SK-N-SH (cell line): ENCODE results near the gene PPP2R5C. TPM values are rescaled to one million over a fixed set of nuclear protein-coding genes. Genes with fewer than 3 reads are reported as not detected.

Experiments
- CTCF ChIA-PET: fragments of 300-600, 350-600 bp; formaldehyde crosslinking; extraction: SDS; loops from one replicate; lab custom pipeline; 2021; lab: Yijun Ruan, JAX
- POLR2A ChIA-PET: fragments of 350-600 bp; sonication (Branson Sonifier 250); formaldehyde crosslinking; extraction: SDS; loops from one replicate; lab custom pipeline; 2020; ENCODE audit warnings: antibody characterized with exemption, inconsistent platforms; lab: Yijun Ruan, JAX
- DNase-seq: peaks from one replicate; pipeline ENCODE4 v3.0.0; 2012
- H2AFZ ChIP-seq: fragments of 200-600 bp; sonication (generic); 2 replicates; pipeline ENCODE4 v1.8.1; 2016; ENCODE audit warnings: antibody characterized with exemption, mild to moderate bottlenecking, low read depth
- H3F3A ChIP-seq: fragments of 200-600 bp; sonication (generic); replicated peaks from 2 replicates; pipeline ENCODE3; 2016; ENCODE audit warnings: antibody characterized with exemption, mild to moderate bottlenecking; ENCODE audit not compliant: insufficient read depth
- H3K27ac ChIP-seq, 2 experiments: fragments of 200-500 bp in 1 of 2; fragments of 200-600 bp in 1 of 2; sonication (Bioruptor generic) in 1 of 2; sonication (generic), shearing (Covaris generic) in 1 of 2; 2 replicates each; pipeline versions ENCODE4 v1.5.1 to v1.6.1; 2014 to 2016; ENCODE audit warnings: low read depth in 2 of 2, inconsistent platforms in 1 of 2, low read length in 1 of 2, mild to moderate bottlenecking in 1 of 2, mixed read lengths in 1 of 2
- H3K27me3 ChIP-seq: fragments of 200-600 bp; sonication (generic), shearing (Covaris generic); 2 replicates; pipeline ENCODE4 v1.6.1; 2016; ENCODE audit warnings: mixed run types; ENCODE audit not compliant: insufficient read depth
- H3K36me3 ChIP-seq, 2 experiments: fragments of 200-500 bp in 1 of 2; fragments of 200-600 bp in 1 of 2; sonication (Bioruptor generic) in 1 of 2; sonication (generic) in 1 of 2; replicated peaks in 1 of 2; 2 replicates each; pipeline versions ENCODE3 to v1.5.1; 2014 to 2016; ENCODE audit warnings: low read length in 1 of 2, mild to moderate bottlenecking in 1 of 2; ENCODE audit not compliant: insufficient read depth in 2 of 2, control insufficient read depth in 1 of 2
- H3K4me1 ChIP-seq, 2 experiments: fragments of 200-500 bp in 1 of 2; fragments of 200-600 bp in 1 of 2; sonication (Bioruptor generic) in 1 of 2; sonication (generic), shearing (Covaris generic) in 1 of 2; 2 replicates each; pipeline versions ENCODE4 v1.5.1 to v1.6.1; 2014 to 2016; ENCODE audit warnings: low read depth in 1 of 2, low read length in 1 of 2, mixed run types in 1 of 2; ENCODE audit not compliant: insufficient read depth in 2 of 2, control insufficient read depth in 1 of 2
- H3K4me2 ChIP-seq: fragments of 200-600 bp; sonication (generic), shearing (Covaris generic); 2 replicates; pipeline ENCODE4 v1.6.1; 2017; ENCODE audit warnings: mixed run types
- H3K4me3 ChIP-seq, 2 experiments: fragments of 200-500 bp in 1 of 2; fragments of 200-600 bp in 1 of 2; sonication (Bioruptor generic) in 1 of 2; sonication (generic), shearing (Covaris generic) in 1 of 2; 2 replicates each; pipeline versions ENCODE4 v1.5.1 to v1.8.1; 2014 to 2016; ENCODE audit warnings: low read depth in 2 of 2, inconsistent platforms in 1 of 2, low read length in 1 of 2, mild to moderate bottlenecking in 1 of 2, mixed read lengths in 1 of 2, moderate library complexity in 1 of 2
- H3K79me2 ChIP-seq: fragments of 200-600 bp; sonication (generic); 2 replicates; pipeline ENCODE4 v1.8.1; 2017; ENCODE audit warnings: mild to moderate bottlenecking; ENCODE audit not compliant: insufficient read depth
- H3K9ac ChIP-seq: fragments of 200-600 bp; sonication (generic); 2 replicates; pipeline ENCODE4 v1.6.1; 2017; ENCODE audit warnings: mixed run types
- H3K9me2 ChIP-seq: fragments of 200-600 bp; sonication (generic); 2 replicates; pipeline ENCODE4 v1.6.1; 2017; ENCODE audit warnings: mixed run types
- H3K9me3 ChIP-seq: fragments of 200-600 bp; sonication (generic); 2 replicates; pipeline ENCODE4 v1.6.1; 2017; ENCODE audit warnings: mixed run types, mild to moderate bottlenecking, moderate library complexity
- H4K20me1 ChIP-seq: fragments of 200-600 bp; sonication (generic); 2 replicates; pipeline ENCODE4 v1.6.1; 2017; ENCODE audit warnings: mild to moderate bottlenecking, mixed run types; ENCODE audit not compliant: insufficient read depth
- CTCF ChIP-seq: fragments of 200-600 bp; sonication (generic); IDR thresholded peaks from 2 replicates; pipeline ENCODE4 v1.6.1; 2017; ENCODE audit warnings: antibody characterized with exemption, mild to moderate bottlenecking, moderate library complexity
- RAD21 ChIP-seq: IDR thresholded peaks from 2 replicates; pipeline ENCODE4 v1.6.1; 2012; ENCODE audit warnings: mild to moderate bottlenecking, low read length
- TCF12 ChIP-seq: IDR thresholded peaks from 2 replicates; pipeline ENCODE4 v1.4.0; 2012
- WGBS: methylation state at CpG from one replicate; pipeline ENCODE4 v1.1.6; 2017; ENCODE audit warnings: low lambda C conversion rate; 5-methylcytosine and 5-hydroxymethylcytosine counted together
- polyA plus RNA-seq, 3 experiments: library from polyadenylated mRNA; depleted of rRNA; stranded (reverse); fragments of >200 nt; gene quantifications; 2 replicates each; pipeline ENCODE4 v1.2.3, GENCODE V29; 2012
- TF ChIP-seq, protein P1 (sequence below): IDR thresholded peaks from 2 replicates; pipeline ENCODE4; 2012

PPP2R5C gene
- polyA plus RNA-seq, 1 of the 3 experiments (the other 2 are of a cell fraction): 43.7 TPM

DNA sequence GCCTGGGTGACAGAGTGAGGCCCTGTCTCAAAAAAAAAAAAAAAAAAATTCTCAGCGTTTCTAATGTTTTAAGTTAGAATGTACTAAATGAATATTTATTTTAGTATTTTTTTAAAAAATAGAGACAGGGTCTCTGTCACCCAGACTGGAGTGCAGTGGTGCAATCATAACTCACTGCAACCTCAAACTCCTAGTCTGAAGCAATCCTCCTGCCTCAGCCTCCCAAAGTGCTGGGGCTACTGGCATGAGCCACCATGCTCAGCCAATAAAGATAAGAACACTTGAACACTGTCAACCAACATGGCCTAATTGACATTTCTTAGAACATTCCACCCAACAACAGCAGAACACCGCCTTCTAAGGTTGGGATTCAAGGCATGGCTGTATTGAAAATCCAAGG lies 197.8 kb downstream of the PPP2R5C start:
- Histone ChIP-seq H2AFZ (no peak overlapping the region), H4K20me1 (no peaks in the 10 kb centered on the region), H3K27ac (no peak overlapping the region), H3K9me2 (no peaks in the 10 kb centered on the region), H3K27me3 (no peaks in the 10 kb centered on the region), H3K4me3 (no peak overlapping the region), H3F3A (peaks cover 10% of the 10 kb centered on the region), H3K4me2 (no peak overlapping the region), H3K9me3 (no peaks in the 10 kb centered on the region), H3K4me1 (peaks cover 22 to 26% of the 10 kb centered on the region in 2 experiments; a peak in 3 of 4 replicates), H3K79me2 (no peaks in the 10 kb centered on the region), H3K9ac (no peak overlapping the region), H3K36me3 (no peaks in the 10 kb centered on the region)
- TF ChIP-seq, protein P1, sequence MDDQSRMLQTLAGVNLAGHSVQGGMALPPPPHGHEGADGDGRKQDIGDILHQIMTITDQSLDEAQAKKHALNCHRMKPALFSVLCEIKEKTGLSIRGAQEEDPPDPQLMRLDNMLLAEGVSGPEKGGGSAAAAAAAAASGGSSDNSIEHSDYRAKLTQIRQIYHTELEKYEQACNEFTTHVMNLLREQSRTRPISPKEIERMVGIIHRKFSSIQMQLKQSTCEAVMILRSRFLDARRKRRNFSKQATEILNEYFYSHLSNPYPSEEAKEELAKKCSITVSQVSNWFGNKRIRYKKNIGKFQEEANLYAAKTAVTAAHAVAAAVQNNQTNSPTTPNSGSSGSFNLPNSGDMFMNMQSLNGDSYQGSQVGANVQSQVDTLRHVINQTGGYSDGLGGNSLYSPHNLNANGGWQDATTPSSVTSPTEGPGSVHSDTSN: no peak
- no peak for TF ChIP-seq TCF12
- DNase-seq: no peak
- 42% methylated on average over 2 of the region's 2 CpGs for WGBS
- ChIA-PET POLR2A (no interaction called here), CTCF (interaction anchor here (0.7 to 4.6 kb wide), 4 partner anchors 11 to 188 kb away, joined by 3 to 33 read pairs (median 11); no protein-coding TSS in a partner anchor)

GRCh38 chr14:101960225-101960624 lies 198.7 kb downstream of the PPP2R5C start:
- CTCF ChIA-PET: interaction anchor here (0.7 to 4.6 kb wide), 12 partner anchors 10 to 345 kb away, joined by 3 to 33 read pairs (median 9); partner anchors contain the start of gene MOK

More at GRCh38 chr14:101960225-101960624, 198.7 kb downstream of the PPP2R5C start:
- peak overlapping the region; percentile 82 for H2AFZ ChIP-seq
- no peak overlapping the region for H3K27ac ChIP-seq
- no peaks in the 10 kb centered on the region for H3K9me3 ChIP-seq
- no peaks in the 10 kb centered on the region for H3K9me2 ChIP-seq
- POLR2A ChIA-PET: no interaction called here
- H4K20me1 ChIP-seq: no peaks in the 10 kb centered on the region
- no peak for DNase-seq
- TF ChIP-seq RAD21 (no peak), CTCF (peak; percentile 75)
- H3K4me2 ChIP-seq: no peak overlapping the region; the same call in 1 of the 2 replicates
- WGBS: 52% methylated on average over 13 of the region's 13 CpGs
- H3F3A ChIP-seq: peaks cover 10% of the 10 kb centered on the region
- peaks cover 22 to 26% of the 10 kb centered on the region in 2 experiments; a peak in 3 of 4 replicates for H3K4me1 ChIP-seq
- no peak overlapping the region; a peak in 1 of 4 replicates for H3K4me3 ChIP-seq
- H3K9ac ChIP-seq: no peak overlapping the region
- H3K36me3 ChIP-seq: no peaks in the 10 kb centered on the region
- H3K27me3 ChIP-seq: no peaks in the 10 kb centered on the region
- peaks cover 9% of the 10 kb centered on the region for H3K79me2 ChIP-seq
